ENCODE data around the gene MRTFA. TPM values are rescaled to one million over a fixed set of nuclear protein-coding genes. Genes with fewer than 3 reads are reported as not detected.

MRTFA gene
- total and polyA plus RNA-seq, 9 of the 15 experiments (the other 6 are each of a cell fraction or from before 2014, with no cell fraction given), result 0.84 to 21.1 (median 3.7) TPM

- TF ChIP-seq MAX (CRISPR knock-in tag; IDR thresholded peaks at IDR 0.05) (peak; percentile 51), ASH1L (IDR thresholded peaks at IDR 0.05; ENCODE audit: borderline replicate concordance, low read depth, partially characterized antibody) (no peak), CBFA2T3 (IDR thresholded peaks at IDR 0.05) (no peak), RREB1 (CRISPR knock-in tag; IDR thresholded peaks at IDR 0.05) (no peak), SREBF1 (IDR thresholded peaks at IDR 0.05; ENCODE audit: borderline replicate concordance, low read depth, low read length) (no peak), ZNF277 (CRISPR knock-in tag; IDR thresholded peaks at IDR 0.05; ENCODE audit: borderline replicate concordance) (no peak), ZNF766 (CRISPR knock-in tag; conservative IDR thresholded peaks at IDR 0.05) (peak; percentile 96), JUND (IDR thresholded peaks at IDR 0.05; ENCODE audit: borderline replicate concordance, low read depth, low read length) (0 out of 2 replicates have a peak, but pooled peaks have one; percentile 11), JUND (tag; IDR thresholded peaks at IDR 0.05; ENCODE audit: borderline replicate concordance, low read depth, low read length) (no peak; the same call in 2 of the 3 replicates), CHAMP1 (IDR thresholded peaks at IDR 0.05) (no peak)
- TF ChIP-seq, protein P1, sequence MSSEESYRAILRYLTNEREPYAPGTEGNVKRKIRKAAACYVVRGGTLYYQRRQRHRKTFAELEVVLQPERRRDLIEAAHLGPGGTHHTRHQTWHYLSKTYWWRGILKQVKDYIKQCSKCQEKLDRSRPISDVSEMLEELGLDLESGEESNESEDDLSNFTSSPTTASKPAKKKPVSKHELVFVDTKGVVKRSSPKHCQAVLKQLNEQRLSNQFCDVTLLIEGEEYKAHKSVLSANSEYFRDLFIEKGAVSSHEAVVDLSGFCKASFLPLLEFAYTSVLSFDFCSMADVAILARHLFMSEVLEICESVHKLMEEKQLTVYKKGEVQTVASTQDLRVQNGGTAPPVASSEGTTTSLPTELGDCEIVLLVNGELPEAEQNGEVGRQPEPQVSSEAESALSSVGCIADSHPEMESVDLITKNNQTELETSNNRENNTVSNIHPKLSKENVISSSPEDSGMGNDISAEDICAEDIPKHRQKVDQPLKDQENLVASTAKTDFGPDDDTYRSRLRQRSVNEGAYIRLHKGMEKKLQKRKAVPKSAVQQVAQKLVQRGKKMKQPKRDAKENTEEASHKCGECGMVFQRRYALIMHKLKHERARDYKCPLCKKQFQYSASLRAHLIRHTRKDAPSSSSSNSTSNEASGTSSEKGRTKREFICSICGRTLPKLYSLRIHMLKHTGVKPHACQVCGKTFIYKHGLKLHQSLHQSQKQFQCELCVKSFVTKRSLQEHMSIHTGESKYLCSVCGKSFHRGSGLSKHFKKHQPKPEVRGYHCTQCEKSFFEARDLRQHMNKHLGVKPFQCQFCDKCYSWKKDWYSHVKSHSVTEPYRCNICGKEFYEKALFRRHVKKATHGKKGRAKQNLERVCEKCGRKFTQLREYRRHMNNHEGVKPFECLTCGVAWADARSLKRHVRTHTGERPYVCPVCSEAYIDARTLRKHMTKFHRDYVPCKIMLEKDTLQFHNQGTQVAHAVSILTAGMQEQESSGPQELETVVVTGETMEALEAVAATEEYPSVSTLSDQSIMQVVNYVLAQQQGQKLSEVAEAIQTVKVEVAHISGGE (CRISPR knock-in tag; IDR thresholded peaks at IDR 0.05), result no peak
These were observed 167.3 kb downstream of the MRTFA start (continued) for GRCh38 chr22:40469181-40469580.
